ENCODE data around the gene CASP10.
"Not testable (repeated sequence)": the region's sequence is repeated elsewhere in the genome, so short reads cannot be mapped to it uniquely, and the experiment has no call there.

The CASP10 gene

GRCh38 chr2:201182650-201183364, at the start of gene CASP10:
TSS of gene CASP10 (plus strand) at chr2:201183141. CDS start at chr2:201185778, 2,637 bp downstream.
- DNase-seq, result peak; percentile 56

- no peak for DNase-seq
These were observed 47.6 kb upstream of the CASP10 start for GRCh38 chr2:201135386-201135785.

DNA sequence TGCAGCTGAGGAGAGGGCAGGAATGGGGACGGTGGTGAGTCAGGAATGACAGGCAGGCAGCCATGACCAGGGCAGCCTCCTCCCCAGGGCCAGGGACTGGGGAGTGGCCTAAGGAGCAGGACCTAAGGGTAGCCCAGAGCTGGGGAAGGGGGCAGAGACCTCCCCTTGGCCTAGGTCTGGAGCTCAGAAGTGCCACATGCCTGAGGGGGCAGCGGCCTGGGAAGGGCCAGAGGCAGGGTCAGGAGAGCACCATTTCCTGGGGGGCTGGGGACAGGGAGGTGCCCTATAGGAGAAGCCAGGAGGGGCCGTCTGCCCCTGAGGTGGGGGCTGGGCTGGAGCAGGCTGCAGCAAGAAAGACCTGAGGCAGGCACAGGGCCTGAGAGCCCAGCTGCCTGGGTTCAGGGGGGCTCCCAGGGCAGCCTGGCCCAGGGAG, 46.0 kb upstream of the CASP10 start:
- no peak for DNase-seq

DNA sequence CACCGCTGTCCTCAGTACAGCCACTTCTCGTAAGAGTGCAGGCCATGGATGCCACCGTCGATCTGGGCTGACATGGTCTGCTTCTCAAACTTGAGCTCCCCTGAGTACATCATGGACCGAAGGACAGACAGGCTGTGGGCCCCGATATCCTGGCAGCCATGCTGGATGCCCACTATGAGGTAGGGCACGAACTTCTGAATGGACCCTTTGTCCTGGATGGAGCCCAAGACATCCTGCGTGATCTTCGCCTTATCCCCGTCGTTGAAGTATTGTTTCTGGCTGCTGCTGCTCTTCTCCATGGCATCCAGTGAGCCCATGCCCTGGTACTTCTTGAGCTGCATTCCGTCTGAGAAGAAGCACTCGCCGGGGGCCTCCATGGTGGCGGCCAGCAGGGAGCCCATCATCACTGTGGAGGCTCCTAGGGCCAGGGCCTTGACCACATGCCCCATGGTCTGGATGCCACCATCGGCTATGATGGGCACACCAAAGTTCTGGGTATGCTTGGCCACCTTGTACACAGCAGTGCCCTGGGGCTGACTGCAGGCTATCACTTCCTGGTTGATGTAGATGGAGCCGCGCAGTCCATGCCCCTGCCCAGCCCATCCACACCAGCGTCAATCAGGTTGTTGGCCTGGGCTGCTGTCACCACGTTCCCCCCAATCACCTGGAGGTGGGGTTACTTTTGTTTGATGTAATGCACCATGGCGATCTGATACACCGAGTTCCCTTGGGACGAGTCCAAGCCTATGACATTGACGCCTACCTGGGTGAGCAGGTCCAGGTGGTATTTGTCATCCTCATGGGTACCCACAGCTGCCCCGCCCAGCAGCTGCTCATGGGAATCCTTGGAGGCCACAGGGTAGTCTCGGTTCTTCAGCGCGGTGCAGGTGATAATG, 45.2 kb upstream of the CASP10 start:
- DNase-seq, result no peak

- DNase-seq, result no peak
These were observed 44.5 kb upstream of the CASP10 start for GRCh38 chr2:201138401-201138970.

GRCh38 chr2:201138986-201139781, 43.8 kb upstream of the CASP10 start:
- DNase-seq, result not testable (repeated sequence)

DNA sequence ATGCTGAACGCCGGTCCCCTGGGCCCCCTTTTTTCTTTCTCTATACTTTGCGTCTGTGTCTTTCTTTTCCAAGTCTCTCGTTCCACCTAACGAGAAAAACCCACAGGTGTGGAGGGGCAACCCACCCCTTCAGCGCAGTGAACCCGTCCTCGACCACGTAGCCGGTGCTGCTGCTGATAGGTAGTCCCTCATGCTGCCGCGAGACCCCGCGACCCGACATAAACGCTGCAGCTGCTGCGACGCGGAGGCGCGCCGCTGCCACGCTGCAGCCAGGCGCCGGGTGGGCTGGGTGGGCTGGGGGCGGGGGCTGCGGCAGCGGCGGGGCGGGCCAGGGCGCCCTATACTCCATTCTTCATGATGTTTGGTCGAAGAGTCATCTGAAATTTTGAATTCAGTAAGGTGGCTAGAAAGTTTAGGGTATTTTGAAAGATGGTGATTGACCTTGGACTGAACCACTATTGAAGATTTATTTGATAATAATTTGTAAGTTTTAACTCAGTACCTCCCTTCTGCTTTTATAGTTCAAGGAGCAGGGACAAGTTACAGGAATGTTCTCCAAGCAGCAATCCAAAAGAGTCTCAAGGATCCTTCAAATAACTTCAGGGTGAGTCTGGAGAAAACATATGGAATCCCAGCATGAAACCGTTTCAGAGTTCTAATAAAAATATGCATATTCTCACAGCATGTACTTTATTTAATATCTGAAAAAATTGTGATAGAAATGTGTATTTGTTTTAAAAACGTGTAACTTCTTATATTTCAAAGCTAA, 42.9 kb upstream of the CASP10 start:
- DNase-seq, result no peak

DNA sequence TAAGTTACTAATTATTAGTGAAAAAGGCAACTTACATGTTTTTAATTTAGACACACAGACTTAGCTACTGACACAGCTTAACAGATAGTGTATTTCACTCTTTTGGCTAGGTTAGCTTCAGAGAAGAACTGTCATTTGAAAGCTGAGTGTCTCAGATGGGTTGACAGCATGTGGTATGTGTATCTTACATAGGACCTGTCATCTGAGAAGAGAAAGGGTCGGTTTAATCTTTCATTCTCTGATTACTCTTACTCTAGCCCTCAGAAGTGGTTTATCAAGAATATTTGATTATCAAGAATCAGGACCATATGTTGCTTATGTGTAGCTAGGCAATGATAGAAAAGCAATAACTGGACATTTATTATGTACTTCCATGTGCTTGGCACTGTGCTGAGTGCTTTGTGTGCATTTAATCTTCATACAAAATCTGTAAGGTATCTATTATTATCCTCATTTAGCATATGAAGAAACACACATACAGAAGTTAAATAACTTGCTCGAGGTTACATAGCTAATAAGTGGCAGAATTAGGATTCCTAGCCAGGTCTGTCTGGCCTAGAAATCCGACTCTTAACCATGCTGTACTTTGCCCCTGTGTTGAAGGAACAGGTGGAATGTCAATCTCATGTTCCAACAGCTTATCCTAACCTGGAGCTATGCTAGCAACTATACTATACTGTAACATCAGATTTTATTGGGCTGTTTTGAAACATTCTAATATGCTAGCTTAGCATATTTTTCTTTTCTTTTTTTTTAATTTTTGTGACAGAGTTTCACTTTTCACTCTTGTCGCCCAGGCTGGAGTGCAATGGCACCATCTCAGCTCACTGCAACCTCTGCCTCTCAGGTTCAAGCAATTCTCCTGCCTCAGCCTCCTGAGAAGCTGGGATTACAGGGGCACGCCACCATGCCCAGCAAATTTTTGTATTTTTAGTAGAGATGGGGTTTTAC, 38.6 kb upstream of the CASP10 start:
- DNase-seq, result no peak

DNA sequence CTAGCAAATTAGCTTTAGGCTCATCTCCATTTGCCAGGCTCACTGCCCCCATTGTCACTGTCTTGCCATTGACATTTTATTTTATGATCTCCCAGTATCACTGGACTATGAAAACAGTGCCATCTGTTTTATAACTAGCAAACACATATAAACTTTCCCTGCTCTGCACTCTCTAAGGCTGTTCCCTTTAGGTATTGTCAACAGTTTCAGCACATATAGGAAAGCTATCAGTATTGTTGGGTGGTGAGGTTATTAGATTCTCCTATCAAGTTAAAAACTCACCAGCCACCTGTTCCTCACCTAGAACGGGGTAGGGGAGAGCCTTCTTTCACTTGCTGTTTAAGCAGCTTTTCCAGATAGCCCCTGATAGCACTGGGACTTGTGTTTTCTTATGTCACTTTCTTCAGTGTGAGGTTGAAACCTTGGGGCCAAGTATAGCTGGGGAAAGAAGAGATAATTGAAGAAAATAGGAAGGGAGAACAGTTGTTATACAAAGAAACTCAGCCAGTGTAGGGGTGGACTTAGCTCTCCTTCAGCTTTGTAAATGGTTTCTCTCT, 34.4 kb upstream of the CASP10 start:
- DNase-seq, result no peak

GRCh38 chr2:201149064-201149820, 33.7 kb upstream of the CASP10 start:
- DNase-seq, result no peak

GRCh38 chr2:201149821-201150165, 33.1 kb upstream of the CASP10 start:
- DNase-seq, result not testable (repeated sequence)

DNA sequence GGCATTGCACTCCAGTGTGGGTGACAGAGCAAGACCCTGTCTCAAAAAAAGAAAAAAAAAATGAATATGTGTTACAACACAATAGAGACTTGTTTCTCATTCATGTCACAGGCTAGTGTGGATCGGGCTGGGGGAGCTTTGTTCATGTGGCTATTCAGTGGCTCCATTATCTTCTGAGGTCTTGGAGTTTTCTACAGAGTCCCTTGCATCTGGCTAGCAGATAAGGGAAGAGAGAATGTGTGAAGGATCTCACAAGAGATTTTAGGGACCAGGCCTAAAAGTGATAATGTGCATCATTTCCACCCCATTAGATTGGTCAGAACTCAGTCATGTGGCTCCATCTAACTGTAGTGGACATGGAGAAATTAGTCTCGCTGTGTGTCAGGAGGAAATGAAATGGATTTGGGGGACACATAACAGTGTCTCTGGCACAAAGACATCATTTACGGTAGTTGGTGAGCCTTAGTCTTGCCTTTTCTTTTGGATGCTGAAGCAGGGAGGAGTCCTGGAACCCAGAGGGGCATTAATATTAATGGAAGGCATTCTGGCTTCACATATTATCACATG, 32.4 kb upstream of the CASP10 start:
- no peak for DNase-seq

DNA sequence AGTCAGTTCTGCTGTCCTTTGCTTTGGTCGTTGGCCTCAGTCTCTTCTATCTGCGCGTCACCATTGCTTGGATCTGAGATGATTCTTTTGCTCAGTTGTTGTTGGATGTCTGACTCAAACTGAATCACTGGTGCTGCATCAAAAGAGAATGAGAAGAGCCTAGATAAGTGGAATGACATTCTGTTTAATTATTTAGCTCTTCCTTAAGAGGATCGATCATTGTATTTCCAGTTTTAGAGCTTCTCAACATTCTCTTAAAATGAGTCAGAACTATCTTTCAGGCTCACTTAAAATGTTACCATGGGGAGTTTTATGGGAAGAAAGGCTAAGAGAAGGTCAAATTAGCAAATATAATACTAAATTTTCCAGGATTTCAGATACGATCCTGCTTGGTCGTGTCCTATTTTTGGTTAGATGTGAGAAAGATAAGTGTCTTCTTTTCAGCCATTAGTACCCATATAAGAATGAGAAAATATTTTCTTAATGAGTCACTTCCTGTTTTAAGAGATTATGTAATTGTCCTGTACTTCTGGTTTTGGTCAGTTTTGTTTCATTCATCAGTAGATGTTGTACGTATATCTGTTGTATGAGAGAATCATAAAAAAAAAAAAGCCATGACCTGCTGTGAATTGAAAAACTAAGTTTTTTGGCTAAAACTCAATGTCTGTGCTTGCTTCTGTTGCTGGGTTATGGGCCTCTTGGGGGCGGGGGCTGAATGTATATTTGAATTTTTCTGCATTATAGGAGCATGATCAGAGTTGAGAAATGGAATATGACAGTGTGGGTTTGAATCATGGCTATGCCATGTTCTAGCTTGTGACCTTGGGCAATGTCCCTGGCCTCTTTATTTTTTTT, 31.6 kb upstream of the CASP10 start:
- no peak for DNase-seq

- DNase-seq, result no peak
These were observed 30.4 kb upstream of the CASP10 start for GRCh38 chr2:201152517-201152916.

DNA sequence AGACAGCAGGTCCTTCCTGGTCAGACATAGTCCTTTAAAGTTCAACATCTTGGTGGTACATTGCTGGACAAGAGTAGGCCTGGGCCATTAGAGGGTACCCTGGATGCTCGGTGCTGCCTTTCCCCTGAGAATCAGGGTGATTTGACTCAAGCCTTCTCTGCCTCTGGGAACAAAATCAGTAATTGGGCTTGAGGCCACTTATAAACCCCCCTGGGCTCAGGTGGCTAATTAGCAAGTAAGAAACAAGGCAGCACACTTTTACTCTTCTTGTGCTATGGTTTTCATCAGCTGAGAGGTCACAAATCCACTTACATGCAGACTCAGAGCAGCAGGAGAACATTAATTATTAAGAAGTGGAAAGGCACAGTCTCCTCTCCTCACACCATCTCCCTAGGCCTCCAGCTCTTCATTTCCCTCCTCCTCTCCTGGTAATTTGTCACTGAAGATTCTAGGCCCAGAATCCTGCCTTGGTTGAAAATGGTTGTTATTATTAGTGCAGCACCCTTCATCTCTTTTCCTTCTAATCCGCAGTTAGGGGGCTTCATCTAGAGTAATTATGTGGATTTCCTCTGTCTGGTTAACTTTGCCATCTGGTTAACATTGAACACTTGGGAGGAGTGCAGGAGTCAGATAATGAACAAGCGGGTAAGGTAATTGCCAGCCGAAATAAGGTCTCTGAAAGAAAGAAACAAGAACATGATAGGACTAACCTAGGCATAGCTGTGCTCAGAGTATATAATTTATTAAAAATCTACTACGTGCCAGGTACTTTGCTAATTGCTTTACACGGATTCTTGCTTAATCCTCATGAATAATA, 29.7 kb upstream of the CASP10 start:
- DNase-seq, result no peak

- no peak for DNase-seq
These were observed 28.1 kb upstream of the CASP10 start for GRCh38 chr2:201154615-201155399.

DNA sequence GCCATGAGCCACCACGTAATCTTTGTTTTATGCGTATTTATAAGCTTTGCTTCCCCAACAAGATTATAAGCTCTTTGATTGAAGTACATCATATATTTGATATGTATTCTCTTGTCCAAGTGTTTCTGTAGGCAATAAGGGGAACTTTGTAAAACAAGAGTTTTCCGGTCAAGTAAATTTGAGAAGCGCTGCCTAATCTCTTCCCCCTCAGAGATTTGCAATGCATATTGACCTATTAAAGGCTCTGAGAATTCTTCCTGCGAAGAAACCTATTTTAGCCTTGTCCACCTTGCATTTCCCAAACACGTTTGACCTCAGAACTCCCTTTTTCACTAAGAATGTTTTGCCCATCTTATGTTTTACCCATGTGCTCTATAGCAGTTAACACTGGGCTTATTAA, 26.9 kb upstream of the CASP10 start:
- DNase-seq, result no peak

Data from KG1 (cell line).